Measurements from ENCODE around the gene RLN3.

RLN3 gene

DNA sequence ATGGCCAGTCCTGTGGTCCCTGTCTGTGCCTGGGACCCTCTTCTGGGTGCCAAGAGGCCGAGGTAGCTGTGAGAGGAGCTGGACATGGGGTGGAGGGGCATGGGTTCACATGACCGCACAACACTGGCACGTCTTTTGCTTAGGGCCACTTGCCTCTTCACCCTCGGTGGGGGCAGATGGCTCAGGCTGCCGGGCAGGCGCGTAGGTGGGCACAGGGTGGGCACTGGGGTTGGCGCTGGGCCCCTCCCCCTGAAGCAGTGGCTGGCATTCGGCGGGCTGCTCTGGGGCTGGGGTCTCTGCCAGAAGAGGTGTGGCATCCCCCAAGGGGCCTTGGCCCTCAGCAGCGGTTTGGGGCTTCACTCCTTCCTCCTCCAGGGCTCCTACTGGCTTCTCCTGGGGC is 25.6 kb downstream of the RLN3 start:
- POLR2A ChIA-PET = interaction anchor here (1.1 kb wide), 1 partner anchor 47 kb away, joined by 3 read pairs; the partner anchor contains the start of gene RFX1
- CTCF ChIA-PET = interaction anchor here (2.3 kb wide), 1 partner anchor 11 kb away, joined by 15 read pairs; no protein-coding TSS in a partner anchor
- DNase-seq (ENCODE audit: extremely low spot score) = no peak
- TF ChIP-seq ELF4 (IDR thresholded peaks at IDR 0.05) (no peak), SP1 (IDR thresholded peaks at IDR 0.05) (no peak), CTBP1 (IDR thresholded peaks at IDR 0.05; ENCODE audit: borderline replicate concordance) (no peak), FOXM1 (IDR thresholded peaks at IDR 0.05; ENCODE audit: borderline replicate concordance) (no peak), NFRKB (IDR thresholded peaks at IDR 0.05) (no peak), HDGF (IDR thresholded peaks at IDR 0.05; ENCODE audit: borderline replicate concordance) (no peak), SUZ12 (IDR thresholded peaks at IDR 0.05) (no peak), TARDBP (IDR thresholded peaks at IDR 0.05) (no peak), FOXA1 (IDR thresholded peaks at IDR 0.05) (no peak), BHLHE40 (IDR thresholded peaks at IDR 0.05; ENCODE audit: borderline replicate concordance) (no peak), ZNF384 (IDR thresholded peaks at IDR 0.05) (no peak), ARNT (IDR thresholded peaks at IDR 0.05) (no peak), L3MBTL2 (conservative IDR thresholded peaks at IDR 0.05) (no peak), FOXK2 (IDR thresholded peaks at IDR 0.05) (no peak), LEF1 (IDR thresholded peaks at IDR 0.05; ENCODE audit: borderline replicate concordance) (no peak)
- TF ChIP-seq, protein P1, sequence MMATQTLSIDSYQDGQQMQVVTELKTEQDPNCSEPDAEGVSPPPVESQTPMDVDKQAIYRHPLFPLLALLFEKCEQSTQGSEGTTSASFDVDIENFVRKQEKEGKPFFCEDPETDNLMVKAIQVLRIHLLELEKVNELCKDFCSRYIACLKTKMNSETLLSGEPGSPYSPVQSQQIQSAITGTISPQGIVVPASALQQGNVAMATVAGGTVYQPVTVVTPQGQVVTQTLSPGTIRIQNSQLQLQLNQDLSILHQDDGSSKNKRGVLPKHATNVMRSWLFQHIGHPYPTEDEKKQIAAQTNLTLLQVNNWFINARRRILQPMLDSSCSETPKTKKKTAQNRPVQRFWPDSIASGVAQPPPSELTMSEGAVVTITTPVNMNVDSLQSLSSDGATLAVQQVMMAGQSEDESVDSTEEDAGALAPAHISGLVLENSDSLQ (IDR thresholded peaks at IDR 0.05) = no peak

DNA sequence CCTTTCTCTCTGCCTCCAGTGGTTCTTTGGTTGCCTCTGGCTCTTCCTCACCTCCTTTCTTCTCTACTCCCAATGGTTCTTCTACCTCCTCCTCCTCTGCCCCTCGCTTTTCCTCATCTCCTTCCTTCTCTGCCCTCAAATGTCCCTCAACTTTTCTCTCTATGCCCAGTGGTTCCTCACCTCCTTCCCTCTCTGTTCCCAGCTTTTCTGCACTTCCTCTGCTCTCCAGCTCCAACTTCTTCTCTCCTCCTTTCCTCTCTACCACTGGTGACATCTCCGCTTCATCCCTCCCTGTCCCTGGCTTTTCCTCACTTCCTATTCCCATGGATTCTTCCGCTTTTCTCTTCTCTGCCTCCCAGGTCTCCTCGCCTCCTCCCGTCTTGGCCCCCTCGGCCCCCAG is 26.2 kb downstream of the RLN3 start:
- CTCF ChIA-PET = no interaction called here
- DNase-seq (ENCODE audit: extremely low spot score) = no peak
- TF ChIP-seq ARNT (IDR thresholded peaks at IDR 0.05) = no peak
- TF ChIP-seq TARDBP (IDR thresholded peaks at IDR 0.05) = no peak
- TF ChIP-seq ZNF384 (IDR thresholded peaks at IDR 0.05) = no peak
- no peak for TF ChIP-seq LEF1 (IDR thresholded peaks at IDR 0.05; ENCODE audit: borderline replicate concordance)
- TF ChIP-seq HDGF (IDR thresholded peaks at IDR 0.05; ENCODE audit: borderline replicate concordance) = no peak
- no peak for TF ChIP-seq CTBP1 (IDR thresholded peaks at IDR 0.05; ENCODE audit: borderline replicate concordance)
- no peak for TF ChIP-seq L3MBTL2 (conservative IDR thresholded peaks at IDR 0.05)
- TF ChIP-seq ELF4 (IDR thresholded peaks at IDR 0.05) = no peak
- no peak for TF ChIP-seq SUZ12 (IDR thresholded peaks at IDR 0.05)
- TF ChIP-seq FOXA1 (IDR thresholded peaks at IDR 0.05) = no peak
- TF ChIP-seq NFRKB (IDR thresholded peaks at IDR 0.05) = no peak
- POLR2A ChIA-PET = interaction anchor here (0.9 kb wide), 1 partner anchor 48 kb away, joined by 3 read pairs; the partner anchor contains the start of gene RFX1

DNA sequence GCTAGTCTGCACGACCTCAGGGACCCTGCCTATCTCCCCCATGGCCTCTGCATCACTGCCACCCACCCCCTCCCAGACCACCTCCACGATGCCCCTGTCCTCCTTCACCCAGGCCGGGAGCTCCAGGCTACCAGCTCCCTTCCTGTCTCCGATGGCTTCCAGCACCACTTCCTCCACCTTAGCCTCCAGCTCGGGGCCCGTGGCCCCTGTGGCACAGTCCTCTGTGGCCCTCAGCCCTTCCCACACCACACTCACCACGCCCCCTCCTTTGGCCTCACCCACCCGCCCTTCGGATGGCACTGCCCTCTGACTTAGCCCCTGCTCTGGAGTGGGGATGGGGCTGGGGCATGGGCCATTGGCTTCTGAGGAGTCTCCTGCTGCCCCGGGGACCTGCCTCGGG is 26.8 kb downstream of the RLN3 start:
- ChIA-PET POLR2A (interaction anchor here (0.9 kb wide), 1 partner anchor 48 kb away, joined by 3 read pairs; the partner anchor contains the start of gene RFX1), CTCF (no interaction called here)
- no peak for TF ChIP-seq FOXA1 (IDR thresholded peaks at IDR 0.05)
- TF ChIP-seq TARDBP (IDR thresholded peaks at IDR 0.05) = no peak
- no peak for TF ChIP-seq ZNF384 (IDR thresholded peaks at IDR 0.05)
- TF ChIP-seq NFRKB (IDR thresholded peaks at IDR 0.05) = no peak
- no peak for TF ChIP-seq FOXM1 (IDR thresholded peaks at IDR 0.05; ENCODE audit: borderline replicate concordance)
- no peak for TF ChIP-seq LEF1 (IDR thresholded peaks at IDR 0.05; ENCODE audit: borderline replicate concordance)
- TF ChIP-seq SP1 (IDR thresholded peaks at IDR 0.05) = no peak
- no peak for TF ChIP-seq HDGF (IDR thresholded peaks at IDR 0.05; ENCODE audit: borderline replicate concordance)
- no peak for TF ChIP-seq FOXK2 (IDR thresholded peaks at IDR 0.05)
- no peak for TF ChIP-seq CTBP1 (IDR thresholded peaks at IDR 0.05; ENCODE audit: borderline replicate concordance)
- no peak for TF ChIP-seq ELF4 (IDR thresholded peaks at IDR 0.05)
- no peak for TF ChIP-seq ARNT (IDR thresholded peaks at IDR 0.05)
- TF ChIP-seq, protein P1 (IDR thresholded peaks at IDR 0.05) = no peak
- TF ChIP-seq SUZ12 (IDR thresholded peaks at IDR 0.05) = no peak
- TF ChIP-seq BHLHE40 (IDR thresholded peaks at IDR 0.05; ENCODE audit: borderline replicate concordance) = no peak
- TF ChIP-seq L3MBTL2 (conservative IDR thresholded peaks at IDR 0.05) = no peak

DNA sequence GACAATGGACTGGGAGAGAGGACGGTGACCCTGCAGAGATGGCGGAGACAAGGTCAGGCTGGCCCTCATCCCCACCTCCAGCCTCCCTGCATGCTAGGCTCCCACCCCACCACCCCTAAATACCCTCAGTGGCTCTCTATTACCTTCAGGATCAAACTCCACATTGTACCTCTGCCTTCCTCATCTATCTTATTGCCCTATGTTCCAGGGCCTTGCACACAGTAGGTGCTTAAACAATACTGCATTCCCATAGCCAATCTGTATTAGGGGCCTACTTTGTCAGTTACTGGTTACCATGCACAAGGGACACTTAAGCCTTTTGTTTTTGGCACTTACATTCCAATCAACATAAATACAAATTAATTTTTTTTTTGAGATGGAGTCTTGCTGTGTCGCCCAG is 27.4 kb downstream of the RLN3 start:
- ChIA-PET POLR2A (interaction anchor here (1.0 kb wide), 1 partner anchor 81 kb away, joined by 3 read pairs; no protein-coding TSS in a partner anchor), CTCF (no interaction called here)
- TF ChIP-seq FOXM1 (IDR thresholded peaks at IDR 0.05; ENCODE audit: borderline replicate concordance) = no peak
- no peak for TF ChIP-seq CTBP1 (IDR thresholded peaks at IDR 0.05; ENCODE audit: borderline replicate concordance)
- no peak for TF ChIP-seq SUZ12 (IDR thresholded peaks at IDR 0.05)
- TF ChIP-seq, protein P1 (IDR thresholded peaks at IDR 0.05) = no peak
- TF ChIP-seq FOXA1 (IDR thresholded peaks at IDR 0.05) = no peak
- TF ChIP-seq HDGF (IDR thresholded peaks at IDR 0.05; ENCODE audit: borderline replicate concordance) = no peak
- TF ChIP-seq FOXK2 (IDR thresholded peaks at IDR 0.05) = no peak
- TF ChIP-seq ARNT (IDR thresholded peaks at IDR 0.05) = no peak
- TF ChIP-seq BHLHE40 (IDR thresholded peaks at IDR 0.05; ENCODE audit: borderline replicate concordance) = no peak
- DNase-seq (ENCODE audit: extremely low spot score) = no peak

More for the DNA sequence above, 26.8 kb downstream of the RLN3 start:
- no peak for DNase-seq (ENCODE audit: extremely low spot score)

DNA sequence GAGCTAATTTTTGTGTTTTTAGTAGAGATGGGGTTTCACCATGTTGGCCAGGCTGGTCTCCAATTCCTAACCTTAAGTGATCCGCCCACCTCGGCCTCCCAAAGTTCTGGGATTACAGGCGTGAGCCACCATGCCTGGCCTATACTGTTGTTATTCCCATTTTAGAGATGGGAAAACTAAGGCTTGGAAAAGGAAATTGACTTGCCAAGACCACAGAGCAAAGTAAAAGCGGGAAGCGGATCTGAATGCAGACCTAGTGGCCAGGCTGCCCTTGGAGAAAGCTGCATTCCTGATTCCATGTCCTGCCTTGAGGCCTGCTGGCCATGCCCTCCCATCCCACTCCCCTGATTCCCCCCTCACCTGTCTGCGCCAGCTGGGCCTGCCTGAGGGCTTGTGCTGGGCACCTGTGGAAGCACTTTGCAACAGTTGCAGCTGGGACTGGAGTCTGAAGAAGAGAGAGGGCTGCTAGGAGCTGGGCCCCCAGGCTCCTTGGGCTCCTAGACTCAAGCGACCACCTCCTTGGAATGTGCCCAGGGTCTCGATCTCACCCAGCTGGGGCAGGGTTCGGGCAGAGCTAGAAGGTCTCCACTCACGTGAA is 28.2 kb downstream of the RLN3 start:
- no peak for TF ChIP-seq SUZ12 (IDR thresholded peaks at IDR 0.05)
- no peak for TF ChIP-seq ELF4 (IDR thresholded peaks at IDR 0.05)
- TF ChIP-seq FOXK2 (IDR thresholded peaks at IDR 0.05) = no peak
- TF ChIP-seq HDGF (IDR thresholded peaks at IDR 0.05; ENCODE audit: borderline replicate concordance) = no peak
- no peak for TF ChIP-seq SP1 (IDR thresholded peaks at IDR 0.05)
- ChIA-PET POLR2A (interaction anchor here (1.0 kb wide), 1 partner anchor 81 kb away, joined by 3 read pairs; no protein-coding TSS in a partner anchor), CTCF (no interaction called here)
- DNase-seq (ENCODE audit: extremely low spot score) = no peak

Measured in HEK293T (cell line).